ENCODE results near the gene F13A1. TPM values are rescaled to one million over a fixed set of nuclear protein-coding genes. Genes with fewer than 3 reads are reported as not detected.

Gene F13A1
- total and polyA plus RNA-seq, 12 donors = 10.5 to 481 (median 157) TPM

DNA sequence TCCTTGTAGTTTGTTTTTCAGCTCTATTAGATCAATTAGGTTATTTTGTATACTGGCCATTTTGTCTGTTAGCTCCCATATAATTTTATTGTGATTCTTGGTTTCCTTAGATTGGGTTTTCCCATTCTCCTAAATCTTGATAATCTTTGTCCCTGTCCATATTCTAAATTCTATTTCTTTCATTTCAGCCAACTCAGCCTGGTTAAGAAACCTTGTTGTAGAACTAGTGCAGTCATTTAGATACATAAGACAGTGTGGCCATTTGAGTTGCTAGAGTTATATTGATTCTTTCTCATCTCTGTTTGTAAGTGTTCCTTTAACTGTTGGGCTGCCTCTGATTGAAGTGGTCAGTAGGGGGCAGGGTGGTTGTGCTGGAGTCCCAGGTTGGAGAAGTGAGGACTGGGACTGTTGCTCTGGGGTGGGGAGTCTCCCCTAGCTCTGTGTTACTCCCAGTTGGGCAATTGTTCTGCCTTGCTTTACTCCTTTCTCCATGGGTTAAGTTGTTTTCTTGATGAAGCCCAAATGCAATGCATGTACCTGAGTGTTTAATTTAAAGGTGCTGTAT lies 214.9 kb downstream of the F13A1 start:
- no peaks in the 10 kb centered on the region for H3K36me3 ChIP-seq (replicated peaks in 1 of 2)
- no peak for TF ChIP-seq POLR2A (IDR thresholded peaks at IDR 0.05)
- TF ChIP-seq, protein P1, sequence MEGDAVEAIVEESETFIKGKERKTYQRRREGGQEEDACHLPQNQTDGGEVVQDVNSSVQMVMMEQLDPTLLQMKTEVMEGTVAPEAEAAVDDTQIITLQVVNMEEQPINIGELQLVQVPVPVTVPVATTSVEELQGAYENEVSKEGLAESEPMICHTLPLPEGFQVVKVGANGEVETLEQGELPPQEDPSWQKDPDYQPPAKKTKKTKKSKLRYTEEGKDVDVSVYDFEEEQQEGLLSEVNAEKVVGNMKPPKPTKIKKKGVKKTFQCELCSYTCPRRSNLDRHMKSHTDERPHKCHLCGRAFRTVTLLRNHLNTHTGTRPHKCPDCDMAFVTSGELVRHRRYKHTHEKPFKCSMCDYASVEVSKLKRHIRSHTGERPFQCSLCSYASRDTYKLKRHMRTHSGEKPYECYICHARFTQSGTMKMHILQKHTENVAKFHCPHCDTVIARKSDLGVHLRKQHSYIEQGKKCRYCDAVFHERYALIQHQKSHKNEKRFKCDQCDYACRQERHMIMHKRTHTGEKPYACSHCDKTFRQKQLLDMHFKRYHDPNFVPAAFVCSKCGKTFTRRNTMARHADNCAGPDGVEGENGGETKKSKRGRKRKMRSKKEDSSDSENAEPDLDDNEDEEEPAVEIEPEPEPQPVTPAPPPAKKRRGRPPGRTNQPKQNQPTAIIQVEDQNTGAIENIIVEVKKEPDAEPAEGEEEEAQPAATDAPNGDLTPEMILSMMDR (IDR thresholded peaks at IDR 0.05) = no peak
- no peaks in the 10 kb centered on the region for H3K4me1 ChIP-seq (replicated peaks in 1 of 2)
- intact Hi-C loops (cut with DNase I) = no loop called here
- H3K27me3 ChIP-seq = no peaks in the 10 kb centered on the region
- no peak overlapping the region for H3K4me3 ChIP-seq
- H3K9me3 ChIP-seq (replicated peaks in 1 of 3) = no peaks in the 10 kb centered on the region
- DNase-seq = no peak
- no peak overlapping the region for H3K27ac ChIP-seq

Small RNAs within 50 kb of the gene (microRNA-seq; reads per million reads assigned to microRNA genes)
- gene MIR5683 (0 reads per million in 3 donors), gene MIR7853 (0 reads per million in 3 donors)

Small RNAs within 50 kb of the gene (small RNA-seq; reads per million reads assigned to genes)
- gene MIR7853 = 0.08 to 1.2 reads per million in 2 donors
